Vagina (tissue), 2 donors: ENCODE data around the gene TRIO.

Experiments used
- POLR2A ChIP-seq, 2 donors: fragments of 450-650 bp; IDR thresholded peaks; one replicate each; pipeline ENCODE4 v1.6.1; 2017; ENCODE audit warnings: antibody characterized with exemption in 2 of 2, mild to moderate bottlenecking in 2 of 2, moderate library complexity in 2 of 2
- POLR2AphosphoS5 ChIP-seq, 2 donors: sonication (generic); formaldehyde crosslinking; IDR thresholded peaks; one replicate each; pipeline ENCODE4 v1.9.0; 2017; ENCODE audit warnings: antibody characterized with exemption in 2 of 2, mild to moderate bottlenecking in 2 of 2, low read depth in 1 of 2; ENCODE audit not compliant: insufficient read depth in 1 of 2
- TF ChIP-seq, protein P1 (sequence below), 3 experiments: fragments of 450-650 bp in 2 of 3; fragments of 200-600 bp in 1 of 3; sonication (generic) in 1 of 3; IDR thresholded peaks; one replicate each; pipeline ENCODE4 v1.5.1; 2017 to 2019; ENCODE audit warnings: antibody characterized with exemption in 3 of 3, mild to moderate bottlenecking in 2 of 3, moderate library complexity in 2 of 3

DNA sequence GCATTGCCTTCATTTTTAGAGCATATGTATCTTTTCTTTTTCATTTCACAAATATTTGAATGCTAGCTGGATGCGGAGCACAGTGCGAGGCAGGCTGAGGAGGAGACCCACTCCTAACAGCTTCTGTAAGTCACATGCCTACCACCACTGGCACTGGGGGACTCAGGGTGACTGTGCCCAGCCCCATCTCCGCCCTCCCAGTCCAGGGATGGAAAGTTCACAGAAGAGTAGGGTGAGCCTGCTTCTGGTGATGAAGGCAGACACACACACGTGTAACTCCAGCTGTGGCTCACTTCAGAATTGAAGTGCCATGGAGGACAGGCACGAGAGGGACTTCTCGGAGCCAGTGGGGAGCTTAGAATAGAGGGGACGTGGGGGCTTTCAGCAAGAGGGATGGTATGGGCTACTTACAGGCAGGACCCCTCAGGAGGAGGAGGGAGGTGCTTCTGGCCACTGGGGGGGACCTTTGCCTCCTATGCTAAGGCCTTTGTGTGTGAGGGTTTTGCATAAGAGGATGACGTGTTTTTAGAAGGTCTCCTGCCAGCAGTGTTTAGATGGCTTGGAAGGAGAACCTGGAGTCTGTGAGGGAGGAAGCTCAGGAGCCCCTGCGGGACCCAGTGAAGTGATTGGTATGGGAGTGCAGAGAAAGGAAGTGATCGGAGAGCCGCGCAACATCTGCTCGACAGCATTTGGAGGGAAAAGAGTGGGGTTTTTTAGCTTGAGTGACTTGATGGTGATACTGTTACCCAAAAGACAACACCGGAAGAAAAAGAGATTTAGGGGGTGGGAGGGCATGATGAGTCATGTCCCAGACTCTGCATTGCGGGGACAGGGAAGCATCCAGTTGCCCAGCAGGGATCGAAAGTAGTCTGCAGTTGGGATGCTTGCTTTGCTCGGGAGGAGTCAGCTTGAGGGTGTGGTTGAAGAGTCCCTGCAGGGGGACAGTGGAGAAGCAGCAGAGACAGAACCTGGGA, 274.9 kb downstream of the TRIO start:
- TF ChIP-seq, protein P1, sequence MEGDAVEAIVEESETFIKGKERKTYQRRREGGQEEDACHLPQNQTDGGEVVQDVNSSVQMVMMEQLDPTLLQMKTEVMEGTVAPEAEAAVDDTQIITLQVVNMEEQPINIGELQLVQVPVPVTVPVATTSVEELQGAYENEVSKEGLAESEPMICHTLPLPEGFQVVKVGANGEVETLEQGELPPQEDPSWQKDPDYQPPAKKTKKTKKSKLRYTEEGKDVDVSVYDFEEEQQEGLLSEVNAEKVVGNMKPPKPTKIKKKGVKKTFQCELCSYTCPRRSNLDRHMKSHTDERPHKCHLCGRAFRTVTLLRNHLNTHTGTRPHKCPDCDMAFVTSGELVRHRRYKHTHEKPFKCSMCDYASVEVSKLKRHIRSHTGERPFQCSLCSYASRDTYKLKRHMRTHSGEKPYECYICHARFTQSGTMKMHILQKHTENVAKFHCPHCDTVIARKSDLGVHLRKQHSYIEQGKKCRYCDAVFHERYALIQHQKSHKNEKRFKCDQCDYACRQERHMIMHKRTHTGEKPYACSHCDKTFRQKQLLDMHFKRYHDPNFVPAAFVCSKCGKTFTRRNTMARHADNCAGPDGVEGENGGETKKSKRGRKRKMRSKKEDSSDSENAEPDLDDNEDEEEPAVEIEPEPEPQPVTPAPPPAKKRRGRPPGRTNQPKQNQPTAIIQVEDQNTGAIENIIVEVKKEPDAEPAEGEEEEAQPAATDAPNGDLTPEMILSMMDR (IDR thresholded peaks at IDR 0.05) = no peak
- TF ChIP-seq POLR2A (IDR thresholded peaks at IDR 0.05) (no peak), POLR2AphosphoS5 (IDR thresholded peaks at IDR 0.05; ENCODE audit: insufficient read depth in 1 of 2, low read depth in 1 of 2) (no peak)
